Natural killer cell treated with Interleukin-12 subunit alpha and Interleukin-12 subunit beta and Interleukin-15 and Interleukin-18, amount 100 ng/mL, for 72 hours (primary cell): ENCODE results near the gene MUC22. TPM values are rescaled to one million over a fixed set of nuclear protein-coding genes. Genes with fewer than 3 reads are reported as not detected.

Experiments
- total RNA-seq, 2 donors: library from RNA; stranded (reverse); gene quantifications; one replicate each; pipeline ENCODE4 v1.2.3, GENCODE V29; 2022

Gene MUC22
- total RNA-seq, 2 donors from 2014 or later = not detected

Other genes with a start within 250 kb of the MUC22 start
- gene DDR1, start 126.0 kb upstream of the MUC22 start, total RNA-seq = 1 to 10 TPM; 2.9 to 7.4 TPM
- 10 to 100 TPM; 29.4 to 49.5 TPM for gene GTF2H4, start 102.3 kb upstream of the MUC22 start, total RNA-seq
- 10 to 100 TPM; 47.2 to 90.5 TPM for gene VARS2, start 96.2 kb upstream of the MUC22 start, total RNA-seq
- not detected for gene SFTA2, start 78.3 kb upstream of the MUC22 start, total RNA-seq
- gene MUCL3, start 69.5 kb upstream of the MUC22 start, total RNA-seq = not detected
- gene MUC21, start 26.8 kb upstream of the MUC22 start, total RNA-seq = not detected
- gene C6orf15, start 102.1 kb downstream of the MUC22 start, total RNA-seq = not detected
- gene PSORS1C1, start 104.3 kb downstream of the MUC22 start, total RNA-seq = not detected
- gene CDSN, start 110.0 kb downstream of the MUC22 start, total RNA-seq = not detected
- gene PSORS1C2, start 128.6 kb downstream of the MUC22 start, total RNA-seq = not detected
- gene CCHCR1, start 147.3 kb downstream of the MUC22 start, total RNA-seq = 10 to 100 TPM; 29.2 to 54.1 TPM
- gene TCF19, start 148.1 kb downstream of the MUC22 start, total RNA-seq = 10 to 100 TPM; 59.0 to 96.5 TPM
- gene POU5F1, start 160.2 kb downstream of the MUC22 start, total RNA-seq = under 1 TPM in 1 of 2 donors, not detected in 1; 0.21 TPM